ENCODE results near the gene SYT7. TPM values are rescaled to one million over a fixed set of nuclear protein-coding genes. Genes with fewer than 3 reads are reported as not detected.

The SYT7 gene
- total RNA-seq, 1 donor from 2014 or later: 12.7 TPM

- H3K36me3 ChIP-seq (ENCODE audit: control insufficient read depth, insufficient read depth, low read length): no peaks in the 10 kb centered on the region
- no peak overlapping the region for H3K4me3 ChIP-seq (ENCODE audit: low read depth, low read length)
- H3K27me3 ChIP-seq (ENCODE audit: control insufficient read depth, insufficient read depth, low read length): peaks cover 65% of the 10 kb centered on the region
- TF ChIP-seq CTCF (IDR thresholded peaks at IDR 0.05; ENCODE audit: insufficient read depth, low read length, poor library complexity, severe bottlenecking): no peak
- no peak for DNase-seq (ENCODE audit: low read depth)
Measured at GRCh38 chr11:61512435-61512834, 68.4 kb downstream of the SYT7 start.

GRCh38 chr11:61511383-61511782 is 69.5 kb downstream of the SYT7 start:
- H3K36me3 ChIP-seq (ENCODE audit: control insufficient read depth, insufficient read depth, low read length): no peaks in the 10 kb centered on the region
- DNase-seq (ENCODE audit: low read depth): no peak
- no peak overlapping the region for H3K4me3 ChIP-seq (ENCODE audit: low read depth, low read length)
- no peak for TF ChIP-seq CTCF (IDR thresholded peaks at IDR 0.05; ENCODE audit: insufficient read depth, low read length, poor library complexity, severe bottlenecking)
- peaks cover 64% of the 10 kb centered on the region for H3K27me3 ChIP-seq (ENCODE audit: control insufficient read depth, insufficient read depth, low read length)

- Histone ChIP-seq H3K4me3 (ENCODE audit: low read depth, low read length) (no peak overlapping the region), H3K36me3 (ENCODE audit: control insufficient read depth, insufficient read depth, low read length) (no peaks in the 10 kb centered on the region), H3K27me3 (ENCODE audit: control insufficient read depth, insufficient read depth, low read length) (peaks cover 63% of the 10 kb centered on the region)
- DNase-seq (ENCODE audit: low read depth): no peak
- TF ChIP-seq CTCF (IDR thresholded peaks at IDR 0.05; ENCODE audit: insufficient read depth, low read length, poor library complexity, severe bottlenecking): no peak
Measured at GRCh38 chr11:61510974-61511373, 69.9 kb downstream of the SYT7 start.

GRCh38 chr11:61510166-61510919 is 70.5 kb downstream of the SYT7 start:
- no peak overlapping the region for H3K4me3 ChIP-seq (ENCODE audit: low read depth, low read length)

GRCh38 chr11:61509043-61510029 is 71.5 kb downstream of the SYT7 start:
- peak; percentile 25 for TF ChIP-seq CTCF (IDR thresholded peaks at IDR 0.05; ENCODE audit: insufficient read depth, low read length, poor library complexity, severe bottlenecking)
- H3K27me3 ChIP-seq (ENCODE audit: control insufficient read depth, insufficient read depth, low read length): peaks cover 56% of the 10 kb centered on the region
- H3K36me3 ChIP-seq (ENCODE audit: control insufficient read depth, insufficient read depth, low read length): no peaks in the 10 kb centered on the region
- peak; percentile 38 for DNase-seq (ENCODE audit: low read depth)
- H3K4me3 ChIP-seq (ENCODE audit: low read depth, low read length): no peak overlapping the region

More at GRCh38 chr11:61510166-61510919, 70.5 kb downstream of the SYT7 start:
- TF ChIP-seq CTCF (IDR thresholded peaks at IDR 0.05; ENCODE audit: insufficient read depth, low read length, poor library complexity, severe bottlenecking): no peak
- no peak for DNase-seq (ENCODE audit: low read depth)
- Histone ChIP-seq H3K36me3 (ENCODE audit: control insufficient read depth, insufficient read depth, low read length) (no peaks in the 10 kb centered on the region), H3K27me3 (ENCODE audit: control insufficient read depth, insufficient read depth, low read length) (peaks cover 62% of the 10 kb centered on the region)

All from kidney epithelial cell (primary cell).